Panc1 (cell line): ENCODE results near the gene COL16A1.

Experiments used
- POLR2AphosphoS5 ChIP-seq: IDR thresholded peaks from 2 replicates; pipeline ENCODE4 v1.6.1; 2012; ENCODE audit warnings: mild to moderate bottlenecking, low read depth, low read length, moderate library complexity
- SIN3A ChIP-seq: IDR thresholded peaks from 2 replicates; pipeline ENCODE4 v1.6.1; 2012; ENCODE audit warnings: low read depth, mild to moderate bottlenecking, low read length, moderate library complexity, borderline replicate concordance; ENCODE audit not compliant: insufficient read depth
- TCF7L2 ChIP-seq: IDR thresholded peaks from 2 replicates; pipeline ENCODE4 v1.6.1; 2011; ENCODE audit warnings: mild to moderate bottlenecking, low read depth, low read length, inconsistent platforms
- TF ChIP-seq, protein P1 (sequence below): fragments of 450-650 bp; IDR thresholded peaks from 2 replicates; pipeline ENCODE4 v1.5.1; 2017; ENCODE audit warnings: mild to moderate bottlenecking

GRCh38 chr1:31628931-31629556 lies 74.8 kb downstream of the COL16A1 start:
- TF ChIP-seq SIN3A (no peak), POLR2AphosphoS5 (no peak), TCF7L2 (no peak)
- TF ChIP-seq, protein P1, sequence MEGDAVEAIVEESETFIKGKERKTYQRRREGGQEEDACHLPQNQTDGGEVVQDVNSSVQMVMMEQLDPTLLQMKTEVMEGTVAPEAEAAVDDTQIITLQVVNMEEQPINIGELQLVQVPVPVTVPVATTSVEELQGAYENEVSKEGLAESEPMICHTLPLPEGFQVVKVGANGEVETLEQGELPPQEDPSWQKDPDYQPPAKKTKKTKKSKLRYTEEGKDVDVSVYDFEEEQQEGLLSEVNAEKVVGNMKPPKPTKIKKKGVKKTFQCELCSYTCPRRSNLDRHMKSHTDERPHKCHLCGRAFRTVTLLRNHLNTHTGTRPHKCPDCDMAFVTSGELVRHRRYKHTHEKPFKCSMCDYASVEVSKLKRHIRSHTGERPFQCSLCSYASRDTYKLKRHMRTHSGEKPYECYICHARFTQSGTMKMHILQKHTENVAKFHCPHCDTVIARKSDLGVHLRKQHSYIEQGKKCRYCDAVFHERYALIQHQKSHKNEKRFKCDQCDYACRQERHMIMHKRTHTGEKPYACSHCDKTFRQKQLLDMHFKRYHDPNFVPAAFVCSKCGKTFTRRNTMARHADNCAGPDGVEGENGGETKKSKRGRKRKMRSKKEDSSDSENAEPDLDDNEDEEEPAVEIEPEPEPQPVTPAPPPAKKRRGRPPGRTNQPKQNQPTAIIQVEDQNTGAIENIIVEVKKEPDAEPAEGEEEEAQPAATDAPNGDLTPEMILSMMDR = no peak
